K562 (cell line): ENCODE measurements around the gene PLD1. TPM values are rescaled to one million over a fixed set of nuclear protein-coding genes. Genes with fewer than 3 reads are reported as not detected.

Experiments used
- ATAC-seq: fragments of 200-7000 bp; cut with Tn5 transposase; 3 replicates; pipeline ENCODE4 v1.9.1; 2020; ENCODE audit warnings: moderate library complexity
- BruUV-seq: library from RNA; stranded (reverse); fragments of 400-500 nt; replicated peaks from 2 replicates; lab custom pipeline; 2021; lab: Mats Ljungman, UMichigan
- CTCF ChIA-PET: fragments of 300-600 bp; formaldehyde crosslinking; extraction: SDS; loops from one replicate; lab custom pipeline; 2021; ENCODE audit warnings: low intra/inter-chr PET ratio; lab: Yijun Ruan, JAX
- POLR2A ChIA-PET: fragments of 300-600, 350-650 bp; sonication (Branson Sonifier 250); formaldehyde crosslinking; extraction: SDS; loops from one replicate; lab custom pipeline; 2021; ENCODE audit warnings: antibody characterized with exemption, inconsistent platforms; lab: Yijun Ruan, JAX
- DNase-seq, 4 experiments: peaks; one replicate each; pipeline versions ENCODE4 v3.0.0 to v3.0.0-alpha.2; 2011 to 2018; ENCODE audit warnings: low spot score in 3 of 4, mixed read lengths in 3 of 4; ENCODE audit errors: extremely low read depth in 1 of 4
- FAIRE-seq: peaks from 2 replicates; lab custom pipeline; 2011; peaks lifted over from hg19 to GRCh38; lab: Jason Lieb, UNC
- H2AFZ ChIP-seq: 2 replicates; pipeline ENCODE4 v1.6.0; 2011; ENCODE audit warnings: low read depth, low read length, control low read depth, inconsistent platforms
- H3K27ac ChIP-seq: fragments of 200-600 bp; 3 replicates; pipeline ENCODE4 v1.8.0; 2011; ENCODE audit warnings: low read depth, mild to moderate bottlenecking, control low read depth, inconsistent platforms, low read length, moderate library complexity, mixed read lengths; ENCODE audit errors: extremely low read depth
- H3K27me3 ChIP-seq, 2 experiments: fragments of 300-600 bp in 1 of 2; 2 replicates in 1 of 2; 3 replicates in 1 of 2; pipeline versions ENCODE4 v1.6.0 to v1.8.0; 2011; ENCODE audit warnings: inconsistent platforms in 2 of 2, low read length in 2 of 2, mild to moderate bottlenecking in 1 of 2, mixed read lengths in 1 of 2, moderate library complexity in 1 of 2; ENCODE audit not compliant: control insufficient read depth in 2 of 2, insufficient read depth in 2 of 2
- H3K36me3 ChIP-seq: fragments of 300-600 bp; 3 replicates; pipeline ENCODE4 v1.8.0; 2011; ENCODE audit warnings: mild to moderate bottlenecking, low read length, inconsistent platforms; ENCODE audit not compliant: control insufficient read depth, insufficient read depth
- H3K4me1 ChIP-seq, 2 experiments: fragments of 200-600 bp in 1 of 2; replicated peaks in 1 of 2; 2 replicates in 1 of 2; 3 replicates in 1 of 2; pipeline versions ENCODE4 v1.5.1 to v1.8.0; 2011; ENCODE audit warnings: inconsistent platforms in 2 of 2, low read length in 2 of 2, mild to moderate bottlenecking in 1 of 2, mixed read lengths in 1 of 2, moderate library complexity in 1 of 2; ENCODE audit not compliant: control insufficient read depth in 2 of 2, insufficient read depth in 2 of 2
- H3K4me2 ChIP-seq: 2 replicates; pipeline ENCODE4 v1.6.1; 2011; ENCODE audit warnings: low read length, control low read depth, inconsistent platforms, mixed read lengths; ENCODE audit not compliant: insufficient read depth
- H3K4me3 ChIP-seq: fragments of 200-600 bp; sonication (generic), shearing (Covaris generic); 2 replicates; pipeline ENCODE4 v1.5.1; 2016; ENCODE audit warnings: control low read depth, inconsistent platforms
- H3K79me2 ChIP-seq: fragments of 200-600 bp; 3 replicates; pipeline ENCODE4 v1.8.0; 2011; ENCODE audit warnings: low read length, inconsistent platforms; ENCODE audit not compliant: control insufficient read depth, insufficient read depth
- H3K9ac ChIP-seq, 2 experiments: 2 replicates each; pipeline versions ENCODE4 v1.6.0 to v1.6.1; 2011; ENCODE audit warnings: low read depth in 2 of 2, low read length in 2 of 2, control low read depth in 1 of 2, inconsistent platforms in 1 of 2, mild to moderate bottlenecking in 1 of 2, mixed read lengths in 1 of 2; ENCODE audit not compliant: insufficient read depth in 1 of 2
- H3K9me1 ChIP-seq: one replicate; pipeline ENCODE4 v1.6.0; 2011; ENCODE audit warnings: inconsistent platforms, mild to moderate bottlenecking, low read length, moderate library complexity; ENCODE audit not compliant: control insufficient read depth, insufficient read depth
- H3K9me3 ChIP-seq: replicated peaks from 2 replicates; pipeline ENCODE4 v1.5.1; 2011; ENCODE audit warnings: low read depth, low read length, inconsistent platforms; ENCODE audit not compliant: control insufficient read depth, insufficient read depth
- H4K20me1 ChIP-seq: replicated peaks from 2 replicates; pipeline ENCODE4 v1.6.1; 2011; ENCODE audit warnings: low read length, inconsistent platforms, mixed read lengths; ENCODE audit not compliant: control insufficient read depth, insufficient read depth
- CEBPB ChIP-seq: fragments of 450-650 bp; IDR thresholded peaks from 2 replicates; pipeline ENCODE4 v1.6.1; 2016; ENCODE audit warnings: missing genetic modification characterization, missing compliant biosample characterization
- CEBPG ChIP-seq, 3 experiments: fragments of 200-800 bp in 1 of 3; sonication (Bioruptor generic) in 1 of 3; sonication (generic) in 1 of 3; formaldehyde crosslinking in 1 of 3; IDR thresholded peaks in 2 of 3; conservative IDR thresholded peaks in 1 of 3; 2 replicates each; pipeline versions ENCODE4 v1.6.1 to v1.8.0; 2016 to 2022; ENCODE audit warnings: missing compliant biosample characterization in 2 of 3, missing genetic modification characterization in 2 of 3, mild to moderate bottlenecking in 1 of 3, missing genetic modification reagents in 1 of 3
- FUS ChIP-seq: fragments of 200-400 bp; formaldehyde crosslinking; optimal IDR thresholded peaks from 2 replicates; pipeline ENCODE3; 2017; ENCODE audit warnings: low read depth, low read length
- HMGXB4 ChIP-seq: sonication (generic); formaldehyde crosslinking; IDR thresholded peaks from 2 replicates; pipeline ENCODE4 v1.8.1; 2023; ENCODE audit warnings: mild to moderate bottlenecking, missing genetic modification reagents
- NRF1 ChIP-seq, 2 experiments: fragments of 450-650 bp; IDR thresholded peaks in 1 of 2; conservative IDR thresholded peaks in 1 of 2; 2 replicates each; pipeline ENCODE4 v1.6.1; 2014; ENCODE audit warnings: mild to moderate bottlenecking in 2 of 2
- SFPQ ChIP-seq: fragments of 200-400 bp; formaldehyde crosslinking; IDR thresholded peaks from 2 replicates; pipeline ENCODE4 v1.6.1; 2017; ENCODE audit warnings: mild to moderate bottlenecking, low read depth, low read length, moderate library complexity
- ZFP36 ChIP-seq: fragments of 150-350 bp; IDR thresholded peaks from 2 replicates; pipeline ENCODE4 v1.6.1; 2018; ENCODE audit warnings: low read length, low read depth; ENCODE audit not compliant: partially characterized antibody
- ZNF518B ChIP-seq: fragments of 250-450 bp; sonication (Bioruptor Pico); IDR thresholded peaks from 2 replicates; pipeline ENCODE4 v1.5.0; 2021; ENCODE audit warnings: mild to moderate bottlenecking, moderate library complexity
- WGBS: fragments of 100-300 bp; shearing (Covaris generic); methylation state at CpG from one replicate; pipeline ENCODE4 v1.1.6; 2016; ENCODE audit warnings: low coverage, mixed read lengths; ENCODE audit not compliant: insufficient coverage; ENCODE audit errors: missing lambda C conversion rate; 5-methylcytosine and 5-hydroxymethylcytosine counted together
- in situ Hi-C: fragments of 300-500 bp; cut with MboI; formaldehyde crosslinking; loops from 4 replicates; pipeline ENCODE4 v1.15.0; 2018; ENCODE audit warnings: inconsistent platforms, mixed read lengths
- intact Hi-C: fragments of 100-400 bp; cut with micrococcal nuclease; formaldehyde crosslinking; loops from 2 replicates; pipeline ENCODE4 v1.14.2; 2022
- polyA plus RNA-seq, 8 experiments: library from polyadenylated mRNA; depleted of rRNA in 4 of 8; stranded (reverse) in 5 of 8; unstranded in 3 of 8; fragments of >200 nt; fragmentation: Nextera tagmentation in 2 of 8; fragmentation: Illumina TruSeq in 1 of 8; extraction: Ambion mirVana in 2 of 8; extraction: Trizol in 1 of 8; gene quantifications; 2 replicates each; pipeline versions ENCODE4 v1.2.1 to v1.2.3, GENCODE V29; 2011 to 2014; ENCODE audit warnings: inconsistent platforms in 1 of 8, missing spikeins in 1 of 8
- total RNA-seq, 7 experiments: library from RNA; depleted of rRNA in 6 of 7; stranded (reverse); fragments of >200 nt in 6 of 7; fragmentation: Illumina TruSeq in 2 of 7; extraction: Trizol in 2 of 7; gene quantifications; 2 replicates each; pipeline versions ENCODE4 v1.2.1 to v1.2.3, GENCODE V29; 2011 to 2021; ENCODE audit warnings: low replicate concordance in 1 of 7
- TF ChIP-seq, protein P1 (sequence below): fragments of 450-650 bp; formaldehyde crosslinking; IDR thresholded peaks from 2 replicates; pipeline ENCODE4 v1.4.0; 2020; ENCODE audit warnings: mild to moderate bottlenecking, moderate library complexity

Gene PLD1
- total and polyA plus RNA-seq, 9 of the 15 experiments (the other 6 are each of a cell fraction or from before 2014, with no cell fraction given): 8.4 to 26.1 (median 18.6) TPM

- CTCF ChIA-PET: no interaction called here
- intact Hi-C loops: no loop called here
- H2AFZ ChIP-seq: no peak overlapping the region
- H3K9me3 ChIP-seq: no peaks in the 10 kb centered on the region
- H3K4me1 ChIP-seq: peaks cover 0 to 6% of the 10 kb centered on the region in 2 experiments; a peak in 2 of 5 replicates
- ATAC-seq (no peak), FAIRE-seq (no peak)
- H4K20me1 ChIP-seq: no peaks in the 10 kb centered on the region
- H3K27ac ChIP-seq: no peak overlapping the region
- H3K4me3 ChIP-seq: no peak overlapping the region
- TF ChIP-seq HMGXB4 (CRISPR knock-in tag) (no peak), CEBPB (tag) (peak; percentile 56), NRF1 (conservative IDR thresholded peaks at IDR 0.05 in 1 of 2, IDR thresholded peaks at IDR 0.05 in 1 of 2) (no peak), FUS (no peak), ZFP36 (no peak), SFPQ (no peak), CEBPG (CRISPR knock-in tag; IDR thresholded peaks at IDR 0.05) (no peak), CEBPG (tag; conservative IDR thresholded peaks at IDR 0.05 in 1 of 2, IDR thresholded peaks at IDR 0.05 in 1 of 2) (peak in 1 of 2 experiments; percentile 12; a peak in 2 of 4 replicates), ZNF518B (CRISPR knock-in tag) (no peak)
- TF ChIP-seq, protein P1, sequence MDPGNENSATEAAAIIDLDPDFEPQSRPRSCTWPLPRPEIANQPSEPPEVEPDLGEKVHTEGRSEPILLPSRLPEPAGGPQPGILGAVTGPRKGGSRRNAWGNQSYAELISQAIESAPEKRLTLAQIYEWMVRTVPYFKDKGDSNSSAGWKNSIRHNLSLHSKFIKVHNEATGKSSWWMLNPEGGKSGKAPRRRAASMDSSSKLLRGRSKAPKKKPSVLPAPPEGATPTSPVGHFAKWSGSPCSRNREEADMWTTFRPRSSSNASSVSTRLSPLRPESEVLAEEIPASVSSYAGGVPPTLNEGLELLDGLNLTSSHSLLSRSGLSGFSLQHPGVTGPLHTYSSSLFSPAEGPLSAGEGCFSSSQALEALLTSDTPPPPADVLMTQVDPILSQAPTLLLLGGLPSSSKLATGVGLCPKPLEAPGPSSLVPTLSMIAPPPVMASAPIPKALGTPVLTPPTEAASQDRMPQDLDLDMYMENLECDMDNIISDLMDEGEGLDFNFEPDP (CRISPR knock-in tag): no peak
- TF ChIP-seq, all 486 proteins: peak for 2
- in situ Hi-C loops: no loop called here
- WGBS: 83% methylated on average over 3 of the region's 3 CpGs
- Histone ChIP-seq H3K36me3 (no peaks in the 10 kb centered on the region), H3K4me2 (no peak overlapping the region), H3K9me1 (no peaks in the 10 kb centered on the region), H3K79me2 (peaks cover 10% of the 10 kb centered on the region; the same call in 2 of the 3 replicates), H3K9ac (no peak overlapping the region), H3K27me3 (no peaks in the 10 kb centered on the region)
- POLR2A ChIA-PET: interaction anchor here (0.7 to 2.2 kb wide), 2 partner anchors 21 to 370 kb away, joined by 3 to 4 read pairs; no protein-coding TSS in a partner anchor
- no peak for DNase-seq
- no TSS peak for BruUV-seq
Measured at GRCh38 chr3:171769461-171769860, 40.8 kb downstream of the PLD1 start.
